HUES48 (cell line): ENCODE data around the gene MEGF11.

Experiments used
- H3K27ac ChIP-seq: one replicate; pipeline ENCODE4 v1.7.0; 2013; ENCODE audit warnings: low read depth, low read length, inconsistent platforms
- H3K27me3 ChIP-seq: 2 replicates; pipeline ENCODE4 v1.6.1; 2013; ENCODE audit warnings: mild to moderate bottlenecking, low read length; ENCODE audit not compliant: control insufficient read depth, insufficient read depth
- H3K36me3 ChIP-seq: 2 replicates; pipeline ENCODE4 v1.6.1; 2013; ENCODE audit warnings: low read length; ENCODE audit not compliant: control insufficient read depth, insufficient read depth
- H3K4me1 ChIP-seq: 2 replicates; pipeline ENCODE4 v1.6.1; 2013; ENCODE audit warnings: mild to moderate bottlenecking, low read length; ENCODE audit not compliant: control insufficient read depth, insufficient read depth
- H3K4me3 ChIP-seq: 2 replicates; pipeline ENCODE4 v1.5.1; 2013; ENCODE audit warnings: mild to moderate bottlenecking, low read depth, low read length
- H3K9ac ChIP-seq: 2 replicates; pipeline ENCODE4 v1.6.1; 2013; ENCODE audit warnings: mild to moderate bottlenecking, low read depth, low read length, moderate library complexity
- H3K9me3 ChIP-seq: 2 replicates; pipeline ENCODE4 v1.6.1; 2013; ENCODE audit warnings: low read length; ENCODE audit not compliant: control insufficient read depth, insufficient read depth

MEGF11 gene

DNA sequence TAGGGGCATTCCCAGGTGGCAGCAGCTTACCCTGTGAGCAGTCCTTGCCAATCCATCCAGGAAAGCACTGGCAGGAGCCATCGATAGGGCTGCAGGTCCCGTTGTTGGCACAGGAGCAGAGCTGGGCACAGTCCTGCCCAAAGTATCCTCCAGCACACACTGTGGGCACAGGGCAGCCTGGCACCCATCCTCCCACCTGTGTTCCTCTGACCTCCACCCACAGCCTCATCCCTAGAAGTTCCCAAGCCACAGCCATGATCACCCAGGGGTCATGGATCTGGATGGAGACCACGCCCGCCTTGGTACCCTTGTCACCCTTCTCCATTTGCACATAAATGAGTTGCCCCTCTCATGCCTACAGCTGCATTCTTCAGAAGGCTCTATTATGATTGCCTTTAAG is 335.6 kb downstream of the MEGF11 start:
- peaks cover 3% of the 10 kb centered on the region for H3K4me1 ChIP-seq
- no peaks in the 10 kb centered on the region for H3K9me3 ChIP-seq
- no peaks in the 10 kb centered on the region; the same call in 1 of the 2 replicates for H3K36me3 ChIP-seq

GRCh38 chr15:65917407-65917756 is 336.2 kb downstream of the MEGF11 start:
- Histone ChIP-seq H3K36me3 (no peaks in the 10 kb centered on the region; the same call in 1 of the 2 replicates), H3K27ac (no peak overlapping the region), H3K4me3 (no peak overlapping the region), H3K27me3 (no peaks in the 10 kb centered on the region), H3K4me1 (peaks cover 3% of the 10 kb centered on the region), H3K9ac (no peak overlapping the region), H3K9me3 (no peaks in the 10 kb centered on the region)

More for the DNA sequence above, 335.6 kb downstream of the MEGF11 start:
- no peak overlapping the region for H3K27ac ChIP-seq
- H3K27me3 ChIP-seq: no peaks in the 10 kb centered on the region
- H3K4me3 ChIP-seq: no peak overlapping the region
- no peak overlapping the region for H3K9ac ChIP-seq

DNA sequence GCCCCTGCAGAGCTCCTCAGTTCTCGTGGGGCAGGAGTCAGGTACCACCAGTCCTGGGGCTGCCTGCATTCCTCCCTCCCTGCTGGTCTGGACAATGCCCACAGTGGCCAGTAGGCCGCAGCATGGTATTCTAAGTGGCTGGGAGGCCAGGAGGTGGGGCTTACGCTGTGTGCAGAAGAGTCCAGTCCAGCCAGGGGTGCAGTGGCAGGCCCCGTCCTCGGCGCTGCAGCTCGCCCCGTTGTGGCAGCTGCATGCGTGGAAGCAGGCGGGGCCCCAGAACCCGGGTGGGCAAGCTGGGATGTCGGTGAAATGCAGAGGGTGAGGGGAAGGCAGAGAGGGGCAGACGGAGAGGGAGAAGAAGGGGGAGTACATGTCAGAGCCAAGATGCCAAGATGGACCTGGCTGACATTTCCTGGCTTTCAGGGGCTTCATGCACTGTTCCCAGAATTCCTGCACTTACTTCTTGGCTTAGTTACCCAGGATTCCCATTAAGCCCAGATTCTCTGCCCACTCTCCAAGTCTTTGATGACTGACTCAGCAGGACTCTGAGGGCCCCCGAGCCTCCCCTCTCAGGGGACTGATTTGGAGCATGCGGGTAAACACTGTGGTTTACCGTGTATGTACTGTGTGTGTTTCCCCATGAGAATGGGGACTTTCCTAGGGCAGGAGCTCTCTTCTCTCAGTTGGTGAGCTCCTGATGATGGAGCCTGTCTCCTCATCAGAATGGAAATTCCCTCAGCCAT is 336.7 kb downstream of the MEGF11 start:
- Histone ChIP-seq H3K4me1 (peaks cover 3% of the 10 kb centered on the region), H3K27me3 (no peaks in the 10 kb centered on the region), H3K36me3 (no peaks in the 10 kb centered on the region; the same call in 1 of the 2 replicates), H3K9me3 (no peaks in the 10 kb centered on the region), H3K4me3 (no peak overlapping the region), H3K9ac (no peak overlapping the region), H3K27ac (no peak overlapping the region)

GRCh38 chr15:65916041-65916663 is 337.4 kb downstream of the MEGF11 start:
- H3K27me3 ChIP-seq: no peaks in the 10 kb centered on the region
- H3K9me3 ChIP-seq: no peaks in the 10 kb centered on the region
- no peak overlapping the region for H3K4me3 ChIP-seq
- peaks cover 4% of the 10 kb centered on the region for H3K36me3 ChIP-seq
- H3K9ac ChIP-seq: no peak overlapping the region
- H3K27ac ChIP-seq: no peak overlapping the region
- peaks cover 3% of the 10 kb centered on the region for H3K4me1 ChIP-seq

DNA sequence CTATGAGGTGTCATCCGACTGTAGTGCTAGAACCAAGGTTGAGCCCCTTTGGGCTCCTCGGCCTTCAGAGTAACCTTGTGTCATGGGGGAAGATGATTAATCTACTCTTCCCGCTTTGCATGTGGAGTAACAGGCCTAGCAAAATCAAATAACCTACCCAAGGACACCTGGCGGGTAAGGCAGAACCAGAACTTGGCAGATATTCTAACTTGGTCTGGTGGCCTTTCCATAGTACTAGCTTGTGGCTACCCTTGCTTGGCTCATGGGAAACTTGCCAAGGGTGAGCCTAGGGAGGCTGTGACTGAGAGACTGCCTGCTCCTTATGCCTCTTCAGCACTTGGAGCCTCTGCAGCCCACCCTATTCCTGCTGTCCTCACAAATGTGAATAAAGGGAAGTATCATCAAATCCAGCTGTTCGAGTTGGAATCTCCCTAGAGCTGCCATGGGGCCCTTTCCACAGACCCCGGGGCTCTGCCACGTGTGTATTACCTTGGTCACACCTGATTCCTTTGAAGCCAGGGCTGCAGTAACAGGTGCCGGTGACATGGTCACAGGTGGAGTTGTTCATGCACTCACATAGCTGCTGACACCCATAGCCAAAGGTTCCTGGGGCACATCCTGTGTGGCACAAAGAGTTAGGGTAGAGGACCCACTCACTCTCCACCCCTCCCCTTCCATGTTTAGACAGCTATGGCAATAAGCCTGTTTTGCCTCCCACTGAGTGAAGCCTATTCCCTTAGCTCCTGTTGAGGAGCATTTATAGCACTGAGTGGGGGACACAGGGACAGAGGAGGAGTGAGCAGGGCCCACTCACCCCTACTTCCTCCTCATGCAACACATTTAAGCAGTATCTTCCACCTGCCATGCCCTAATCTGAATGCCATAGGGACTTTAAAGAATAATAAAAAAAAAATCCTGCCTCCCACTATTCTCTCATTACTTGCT is 338.3 kb downstream of the MEGF11 start:
- H3K9me3 ChIP-seq: no peaks in the 10 kb centered on the region
- no peak overlapping the region for H3K4me3 ChIP-seq
- no peak overlapping the region for H3K27ac ChIP-seq
- no peaks in the 10 kb centered on the region for H3K27me3 ChIP-seq
- peaks cover 3% of the 10 kb centered on the region for H3K4me1 ChIP-seq
- H3K36me3 ChIP-seq: peaks cover 13% of the 10 kb centered on the region
- H3K9ac ChIP-seq: no peak overlapping the region

DNA sequence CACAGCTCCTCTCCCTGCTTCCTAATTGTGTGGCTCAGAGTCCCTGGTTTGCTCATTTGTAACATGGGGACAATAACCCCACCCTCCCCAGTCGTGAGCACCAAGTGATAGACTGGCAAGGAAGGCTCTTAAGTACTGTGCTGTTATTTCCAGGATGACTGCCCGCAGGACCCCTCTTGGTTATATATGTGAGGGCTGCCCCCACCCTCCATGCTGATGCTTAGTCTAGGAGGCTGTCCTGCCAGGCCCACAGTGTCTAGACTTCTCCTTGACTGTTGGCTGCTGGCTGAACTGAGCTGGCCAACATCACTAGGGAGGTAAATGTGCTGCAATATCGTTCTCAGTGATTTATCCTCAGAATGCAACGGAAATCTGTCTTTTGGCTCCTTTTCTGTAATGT is 339.2 kb downstream of the MEGF11 start:
- H3K9me3 ChIP-seq: no peaks in the 10 kb centered on the region
- peaks cover 3% of the 10 kb centered on the region for H3K4me1 ChIP-seq
- peaks cover 15% of the 10 kb centered on the region for H3K36me3 ChIP-seq
- no peak overlapping the region for H3K9ac ChIP-seq
- no peaks in the 10 kb centered on the region for H3K27me3 ChIP-seq
- H3K4me3 ChIP-seq: no peak overlapping the region
- H3K27ac ChIP-seq: no peak overlapping the region

- no peak overlapping the region for H3K9ac ChIP-seq
- H3K4me3 ChIP-seq: no peak overlapping the region
- H3K27me3 ChIP-seq: no peaks in the 10 kb centered on the region
- peaks cover 15% of the 10 kb centered on the region for H3K36me3 ChIP-seq
- no peak overlapping the region for H3K27ac ChIP-seq
- H3K9me3 ChIP-seq: no peaks in the 10 kb centered on the region
- peaks cover 3% of the 10 kb centered on the region for H3K4me1 ChIP-seq
Observed at GRCh38 chr15:65913631-65914199, 339.8 kb downstream of the MEGF11 start.

- Histone ChIP-seq H3K27me3 (no peaks in the 10 kb centered on the region), H3K4me1 (peaks cover 3% of the 10 kb centered on the region), H3K36me3 (peaks cover 21% of the 10 kb centered on the region), H3K9ac (no peak overlapping the region), H3K9me3 (no peaks in the 10 kb centered on the region), H3K27ac (no peak overlapping the region), H3K4me3 (no peak overlapping the region)
Observed at GRCh38 chr15:65912235-65912634, 341.3 kb downstream of the MEGF11 start.

- H3K9ac ChIP-seq: no peak overlapping the region
- H3K4me1 ChIP-seq: no peaks in the 10 kb centered on the region
- H3K27me3 ChIP-seq: no peaks in the 10 kb centered on the region
- no peak overlapping the region for H3K4me3 ChIP-seq
- no peaks in the 10 kb centered on the region for H3K9me3 ChIP-seq
- H3K36me3 ChIP-seq: peaks cover 33% of the 10 kb centered on the region
- no peak overlapping the region for H3K27ac ChIP-seq
Observed at GRCh38 chr15:65910341-65910740, 343.2 kb downstream of the MEGF11 start.

DNA sequence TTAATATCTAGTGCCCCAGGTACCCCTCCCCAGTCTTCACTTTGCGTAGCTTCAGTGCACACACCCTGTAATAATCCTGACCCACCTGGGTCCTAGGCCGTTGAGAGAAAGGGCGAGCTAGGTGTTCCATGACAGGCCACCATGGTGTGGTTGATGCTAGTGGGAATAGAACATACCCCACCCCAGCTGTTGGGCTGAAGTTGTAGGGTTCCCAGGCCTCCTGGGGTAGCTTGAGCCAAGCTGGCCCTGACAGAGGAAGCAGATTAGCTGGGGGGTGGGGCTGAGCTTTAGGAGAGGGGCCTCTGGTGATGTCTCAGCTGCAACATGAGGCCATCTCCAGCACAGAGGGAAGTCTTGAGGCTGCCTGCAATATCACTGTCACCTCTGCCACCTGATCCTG is 343.7 kb downstream of the MEGF11 start:
- H3K27ac ChIP-seq: no peak overlapping the region
- H3K9me3 ChIP-seq: no peaks in the 10 kb centered on the region
- H3K4me1 ChIP-seq: no peaks in the 10 kb centered on the region
- no peak overlapping the region for H3K4me3 ChIP-seq
- no peak overlapping the region for H3K9ac ChIP-seq
- no peaks in the 10 kb centered on the region for H3K27me3 ChIP-seq
- H3K36me3 ChIP-seq: peaks cover 36% of the 10 kb centered on the region
